Peyer's patch (tissue), 4 donors: ENCODE measurements around the gene C12orf76.
A peak's percentile ranks its signal among the peaks of the same experiment; 100 is the strongest.

ENCODE experiments used
- CTCF ChIP-seq, 6 experiments: fragments of 450-650 bp in 4 of 6; fragments of 200-600 bp in 2 of 6; sonication (generic) in 1 of 6; IDR thresholded peaks; one replicate each; pipeline ENCODE4 v1.5.1; 2017 to 2019; ENCODE audit warnings: antibody characterized with exemption in 6 of 6, mild to moderate bottlenecking in 3 of 6, moderate library complexity in 1 of 6
- POLR2A ChIP-seq, 2 donors: fragments of 450-650 bp; IDR thresholded peaks; one replicate each; pipeline ENCODE4 v1.5.1; 2017; ENCODE audit warnings: antibody characterized with exemption in 2 of 2, mild to moderate bottlenecking in 2 of 2, moderate library complexity in 2 of 2

- TF ChIP-seq CTCF (IDR thresholded peaks at IDR 0.05) (peak in 4 of 6 experiments; percentile 23 to 33 (median 25)), POLR2A (IDR thresholded peaks at IDR 0.05) (no peak)
Measured at GRCh38 chr12:110015132-110015531, 33.2 kb downstream of the C12orf76 start.
